ENCODE measurements around the gene SIK2. TPM values are rescaled to one million over a fixed set of nuclear protein-coding genes. Genes with fewer than 3 reads are reported as not detected.

The SIK2 gene
- total RNA-seq, 2 donors from 2014 or later = 5.6 to 6.4 TPM

DNA sequence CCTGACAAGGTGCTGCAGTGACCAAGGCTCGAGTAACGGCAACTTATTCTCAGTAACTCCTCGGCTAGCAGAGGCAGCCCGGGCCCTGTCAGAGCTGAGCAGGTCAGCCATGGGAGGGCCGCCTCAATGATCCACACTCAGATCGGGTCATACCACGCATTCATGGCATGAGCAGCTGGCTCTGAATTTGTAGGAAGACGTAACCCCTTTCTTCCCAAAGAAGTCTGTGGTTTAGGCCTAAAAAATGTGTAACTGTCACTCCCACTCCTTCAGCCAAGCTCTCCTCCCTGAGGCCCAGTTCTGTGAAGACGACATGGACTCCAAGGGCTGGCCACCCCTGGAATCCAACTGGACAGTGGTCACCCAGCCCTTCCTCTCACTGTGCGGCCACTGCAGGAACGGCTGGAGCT lies 133.9 kb downstream of the SIK2 start:
- ATAC-seq (replicated peaks) = no peak
- Mint-ChIP-seq H3K27ac (peak overlapping the region; percentile 46), H3K36me3 (ENCODE audit: low read depth) (peaks cover 28% of the 10 kb centered on the region), H3K27me3 (no peaks in the 10 kb centered on the region), H3K4me3 (no peak overlapping the region), H3K9me3 (no peaks in the 10 kb centered on the region), H3K4me1 (no peaks in the 10 kb centered on the region)

DNA sequence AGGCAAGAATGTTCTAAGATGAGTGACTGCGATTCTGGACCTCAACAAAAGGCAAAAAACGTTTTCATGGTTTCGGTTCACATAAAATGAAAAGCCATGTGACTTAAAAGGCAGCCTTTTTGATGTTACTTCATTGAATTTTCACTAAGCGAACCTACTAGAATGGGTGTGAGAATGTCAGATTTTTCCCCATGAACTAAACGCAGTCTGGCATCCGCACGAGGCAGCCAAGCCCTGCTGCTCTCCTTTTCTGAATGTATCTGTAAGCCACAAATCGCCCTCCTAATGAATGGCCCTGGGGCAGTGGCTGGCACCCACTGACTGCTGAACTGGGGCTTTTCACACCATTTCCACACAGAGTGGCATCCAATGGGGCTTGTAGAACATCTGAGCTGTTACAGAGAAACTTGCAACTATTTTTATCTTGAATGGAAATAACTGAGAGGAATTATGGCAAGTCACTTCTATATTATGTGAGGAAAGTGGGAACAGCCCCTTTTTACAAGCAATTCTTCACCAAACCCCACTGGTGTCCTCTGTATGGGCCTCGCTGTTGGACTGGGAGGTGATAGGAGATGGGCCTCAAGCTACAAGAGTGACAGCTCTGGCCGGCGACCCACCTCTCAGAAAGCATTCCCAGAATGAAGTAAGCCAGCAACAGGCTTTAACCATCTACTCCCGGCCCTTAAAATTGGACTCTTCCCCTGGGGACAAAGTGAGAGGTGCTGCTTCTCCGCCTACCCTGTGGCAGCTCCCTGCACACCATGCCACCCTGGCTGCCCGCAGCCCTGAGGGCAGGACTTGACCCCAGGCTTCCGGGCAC lies 134.6 kb downstream of the SIK2 start:
- Mint-ChIP-seq H3K27ac (peak overlapping the region; percentile 46), H3K9me3 (no peaks in the 10 kb centered on the region), H3K4me3 (no peak overlapping the region), H3K4me1 (no peaks in the 10 kb centered on the region), H3K36me3 (ENCODE audit: low read depth) (peaks cover 34% of the 10 kb centered on the region), H3K27me3 (no peaks in the 10 kb centered on the region)
- no peak for ATAC-seq (replicated peaks)

DNA sequence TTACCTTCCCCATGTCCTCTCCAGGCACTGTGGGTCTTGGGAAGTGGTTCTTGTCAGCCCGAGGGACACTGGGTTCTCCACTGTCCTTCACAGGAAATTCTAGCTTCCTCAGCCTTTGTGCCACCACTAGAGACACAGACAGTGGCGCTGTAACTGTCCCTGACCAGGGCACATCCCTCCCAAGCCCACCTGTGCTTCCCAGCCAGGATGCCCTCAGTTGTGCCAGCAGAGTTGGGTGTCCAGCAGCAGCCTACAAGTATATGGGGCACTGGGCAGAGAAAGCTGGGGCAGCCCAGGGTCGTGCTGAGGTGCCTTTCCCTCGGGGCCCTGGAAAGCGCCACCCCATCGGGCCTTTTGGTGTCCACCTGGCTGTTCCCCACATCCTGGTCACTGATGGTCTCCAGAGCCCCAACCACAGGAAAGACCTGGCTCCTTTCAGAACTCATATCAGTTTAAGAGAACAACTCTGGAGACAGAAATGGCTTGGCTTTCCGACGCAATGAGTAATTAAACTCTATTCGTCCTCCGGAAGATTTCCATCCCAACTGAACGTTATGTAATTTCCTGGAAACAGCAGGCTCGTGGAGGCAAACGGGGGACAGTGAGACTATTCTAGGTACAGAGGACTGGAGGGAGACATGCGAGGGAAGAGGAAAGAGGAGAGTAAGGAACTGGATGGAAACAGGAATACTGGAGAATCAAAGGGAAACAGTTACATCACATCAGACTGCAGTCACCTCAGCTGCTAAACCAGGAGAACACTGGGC lies 135.4 kb downstream of the SIK2 start:
- no peak overlapping the region for H3K4me3 Mint-ChIP-seq
- no peaks in the 10 kb centered on the region for H3K9me3 Mint-ChIP-seq
- H3K27ac Mint-ChIP-seq = peak overlapping the region; percentile 9

DNA sequence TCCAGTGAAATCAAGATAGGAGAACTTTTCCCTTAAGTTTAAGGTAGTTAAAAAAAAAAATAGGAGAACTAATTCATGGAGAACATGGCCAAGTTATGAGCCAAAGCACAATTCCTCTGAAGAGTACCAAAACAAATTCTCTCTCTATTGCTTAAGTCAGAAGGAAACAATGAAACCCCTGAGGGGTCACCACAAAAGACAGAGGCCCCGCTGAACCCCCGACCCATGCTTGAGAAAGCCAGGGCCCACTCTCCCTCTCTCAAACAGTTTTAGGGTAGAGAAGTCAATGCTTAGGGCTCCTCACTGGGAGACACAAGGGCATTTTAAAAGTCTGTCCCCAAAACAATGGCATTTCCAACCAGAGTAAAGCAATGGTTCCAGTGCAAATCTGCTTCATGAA lies 137.1 kb downstream of the SIK2 start:
- ATAC-seq (replicated peaks) = no peak
- no peaks in the 10 kb centered on the region for H3K9me3 Mint-ChIP-seq
- H3K4me1 Mint-ChIP-seq = no peaks in the 10 kb centered on the region
- no peak overlapping the region for H3K4me3 Mint-ChIP-seq
- no peak overlapping the region for H3K27ac Mint-ChIP-seq
- H3K36me3 Mint-ChIP-seq (ENCODE audit: low read depth) = peaks cover 59% of the 10 kb centered on the region
- H3K27me3 Mint-ChIP-seq = no peaks in the 10 kb centered on the region

More for the DNA sequence above, 135.4 kb downstream of the SIK2 start:
- Mint-ChIP-seq H3K4me1 (no peaks in the 10 kb centered on the region), H3K27me3 (no peaks in the 10 kb centered on the region), H3K36me3 (ENCODE audit: low read depth) (peaks cover 42% of the 10 kb centered on the region)
- ATAC-seq (replicated peaks) = no peak

DNA sequence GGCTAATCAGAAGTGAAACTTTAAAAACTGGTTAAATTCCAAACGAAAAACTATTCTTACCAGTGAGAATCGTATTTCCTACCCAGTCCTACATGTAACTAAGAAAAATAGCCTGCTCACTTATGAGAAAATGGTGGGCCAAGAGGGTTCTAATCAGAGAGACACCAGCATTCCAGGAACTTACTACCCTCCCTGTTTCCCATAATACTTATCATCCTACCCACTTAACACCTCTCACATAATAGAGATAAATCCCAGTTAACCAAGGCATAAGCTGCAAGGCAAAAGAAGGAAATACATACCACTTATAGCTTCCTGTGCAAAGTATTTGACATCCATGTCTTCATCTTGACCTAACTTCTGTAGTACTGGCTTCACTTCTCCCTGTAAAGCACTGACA lies 139.5 kb downstream of the SIK2 start:
- ATAC-seq (replicated peaks) = no peak
- H3K9me3 Mint-ChIP-seq = no peaks in the 10 kb centered on the region
- H3K4me3 Mint-ChIP-seq = no peak overlapping the region
- peaks cover 83% of the 10 kb centered on the region for H3K36me3 Mint-ChIP-seq (ENCODE audit: low read depth)
- no peaks in the 10 kb centered on the region for H3K27me3 Mint-ChIP-seq
- H3K4me1 Mint-ChIP-seq = no peaks in the 10 kb centered on the region
- H3K27ac Mint-ChIP-seq = no peak overlapping the region

DNA sequence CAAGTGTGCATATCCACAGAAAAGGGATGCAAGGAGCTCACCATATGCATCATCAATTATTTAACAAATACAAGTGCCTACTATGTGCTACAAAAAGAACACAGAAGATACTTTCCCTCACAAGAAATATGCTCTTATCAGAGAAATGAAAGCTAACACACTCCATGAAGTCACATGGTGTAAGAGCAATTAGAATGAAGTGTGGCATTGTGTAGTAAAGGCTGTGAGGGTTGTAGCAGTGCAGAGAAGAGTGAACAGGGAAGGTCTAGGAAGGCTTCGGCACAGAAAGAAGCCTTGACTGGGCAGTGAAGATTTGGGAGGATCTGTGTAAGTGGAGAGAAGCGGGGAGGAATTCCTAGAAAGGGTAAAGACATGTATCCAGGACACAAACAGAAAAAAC lies 141.5 kb downstream of the SIK2 start:
- Mint-ChIP-seq H3K27me3 (no peaks in the 10 kb centered on the region), H3K4me3 (no peak overlapping the region), H3K4me1 (no peaks in the 10 kb centered on the region), H3K27ac (no peak overlapping the region), H3K9me3 (no peaks in the 10 kb centered on the region), H3K36me3 (ENCODE audit: low read depth) (peaks cover 96% of the 10 kb centered on the region)
- no peak for ATAC-seq (replicated peaks)

DNA sequence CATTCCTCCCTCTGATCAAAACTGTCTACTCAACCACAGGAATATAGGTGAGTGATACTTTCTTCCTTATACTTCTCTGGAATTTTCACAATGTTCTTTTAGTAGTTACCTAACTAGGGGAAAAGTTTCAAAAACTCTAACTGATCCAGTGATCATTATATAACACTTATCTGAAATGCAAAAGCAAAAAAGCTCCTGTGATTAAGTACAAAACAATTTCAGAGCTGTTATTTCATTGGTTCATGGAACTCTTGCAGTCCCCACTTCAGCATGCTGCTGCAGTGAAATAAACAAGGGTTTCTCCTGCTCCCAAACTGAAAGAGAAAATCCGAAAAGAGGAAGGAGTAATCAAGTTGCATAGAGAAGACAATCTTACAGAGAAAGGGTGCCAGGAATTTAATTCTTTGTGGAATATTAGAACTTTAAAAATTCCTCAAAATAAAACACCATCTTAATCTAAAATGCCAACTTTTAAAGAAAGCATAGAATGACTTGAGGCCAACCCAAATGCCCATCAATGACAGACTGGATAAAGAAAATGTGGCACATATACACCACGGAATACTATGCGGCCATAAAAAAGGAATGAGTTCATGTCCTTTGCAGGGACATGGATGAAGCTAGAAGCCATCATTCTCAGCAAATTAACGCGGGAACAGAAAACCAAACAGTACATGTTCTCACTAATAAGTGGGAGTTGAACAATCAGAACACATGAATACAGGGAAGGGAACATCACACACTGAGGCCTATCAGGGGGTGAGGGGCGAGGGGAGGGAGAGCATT lies 143.7 kb downstream of the SIK2 start:
- no peaks in the 10 kb centered on the region for H3K27me3 Mint-ChIP-seq
- no peak overlapping the region for H3K4me3 Mint-ChIP-seq
- no peaks in the 10 kb centered on the region for H3K4me1 Mint-ChIP-seq
- H3K27ac Mint-ChIP-seq = no peak overlapping the region
- ATAC-seq (replicated peaks) = no peak
- H3K36me3 Mint-ChIP-seq (ENCODE audit: low read depth) = peaks cover 100% of the 10 kb centered on the region
- H3K9me3 Mint-ChIP-seq = no peaks in the 10 kb centered on the region

DNA sequence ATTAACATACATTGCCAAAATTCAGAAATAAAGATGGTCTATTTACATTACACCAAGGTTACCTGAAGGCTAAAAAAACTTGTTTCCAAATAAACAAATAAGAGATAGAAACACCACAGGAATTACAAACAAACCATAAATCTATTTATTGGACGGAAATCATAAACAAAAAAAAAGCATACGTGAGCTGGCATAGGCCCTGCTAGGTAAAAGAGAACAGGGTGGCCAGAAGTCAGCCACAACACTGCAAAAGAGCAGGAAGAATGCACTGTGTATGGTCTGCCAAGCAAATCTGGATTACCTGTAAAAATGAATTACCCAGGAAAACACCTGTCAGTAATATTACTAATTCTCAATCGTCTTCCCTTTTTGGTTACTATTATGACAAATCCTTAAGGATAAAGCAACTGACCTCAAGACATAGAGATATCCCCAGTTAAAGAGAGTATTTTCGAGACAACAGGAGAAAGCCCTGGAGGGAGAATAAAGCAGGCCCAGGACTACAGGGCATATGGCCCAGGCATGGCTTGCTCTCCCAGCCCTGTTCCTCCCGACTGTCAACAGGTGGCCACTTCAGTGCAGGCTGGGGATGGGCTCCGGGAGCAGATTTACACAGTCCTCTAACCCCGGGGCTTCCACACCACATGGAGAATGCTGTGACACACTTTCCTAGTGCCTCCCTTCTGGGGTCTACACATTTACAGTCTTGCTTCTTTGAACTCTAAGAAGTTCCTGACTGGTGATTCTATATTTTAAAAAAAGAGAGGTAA lies 146.0 kb downstream of the SIK2 start:
- Mint-ChIP-seq H3K36me3 (ENCODE audit: low read depth) (peaks cover 99% of the 10 kb centered on the region), H3K27me3 (no peaks in the 10 kb centered on the region), H3K4me1 (no peaks in the 10 kb centered on the region), H3K9me3 (no peaks in the 10 kb centered on the region), H3K27ac (peak overlapping the region; percentile 3), H3K4me3 (no peak overlapping the region)
- ATAC-seq (replicated peaks) = no peak

DNA sequence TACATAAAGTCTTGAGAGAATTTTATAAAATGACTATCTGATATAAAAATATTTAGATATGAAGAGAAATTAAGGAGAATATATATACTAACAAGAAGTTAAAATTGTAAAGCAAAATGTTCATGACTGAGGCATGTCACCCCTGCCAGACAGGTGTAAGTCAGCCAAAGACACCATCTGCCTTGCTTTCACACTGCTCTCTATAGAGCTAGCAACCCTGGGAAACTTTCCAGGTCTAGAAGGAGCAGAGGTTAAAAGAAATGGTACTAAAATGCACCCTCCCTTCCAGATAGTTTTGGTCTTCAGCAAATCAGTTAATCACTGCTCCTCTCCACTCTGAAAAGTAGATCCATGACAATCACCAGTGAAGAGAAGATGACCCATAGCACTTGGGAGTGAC lies 147.4 kb downstream of the SIK2 start:
- no peak overlapping the region for H3K4me3 Mint-ChIP-seq
- no peaks in the 10 kb centered on the region for H3K27me3 Mint-ChIP-seq
- H3K9me3 Mint-ChIP-seq = no peaks in the 10 kb centered on the region
- ATAC-seq (replicated peaks) = no peak
- no peak overlapping the region for H3K27ac Mint-ChIP-seq
- H3K36me3 Mint-ChIP-seq (ENCODE audit: low read depth) = peaks cover 99% of the 10 kb centered on the region
- H3K4me1 Mint-ChIP-seq = no peaks in the 10 kb centered on the region

DNA sequence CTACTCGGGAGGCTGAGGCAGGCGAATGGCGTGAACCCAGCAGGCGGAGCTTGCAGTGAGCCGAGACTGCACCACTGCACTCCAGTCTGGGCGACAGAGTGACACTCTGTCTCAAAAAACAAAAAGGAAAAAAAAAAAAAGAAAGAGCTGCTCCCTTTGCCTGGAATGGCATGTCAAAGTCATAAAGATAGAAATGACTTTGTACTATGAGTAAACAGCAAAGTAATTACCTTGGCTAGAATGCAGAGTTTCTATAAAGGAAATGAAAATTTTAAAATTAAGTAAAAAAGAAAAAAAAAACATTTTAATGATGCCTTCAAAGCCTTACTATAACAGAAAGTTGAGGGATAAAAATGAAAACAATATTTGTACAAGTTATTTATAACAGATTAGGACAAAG lies 153.8 kb downstream of the SIK2 start:
- Mint-ChIP-seq H3K27ac (no peak overlapping the region), H3K4me1 (peaks cover 5% of the 10 kb centered on the region), H3K9me3 (no peaks in the 10 kb centered on the region), H3K36me3 (ENCODE audit: low read depth) (peaks cover 99% of the 10 kb centered on the region), H3K27me3 (no peaks in the 10 kb centered on the region), H3K4me3 (no peak overlapping the region)
- no peak for ATAC-seq (replicated peaks)

DNA sequence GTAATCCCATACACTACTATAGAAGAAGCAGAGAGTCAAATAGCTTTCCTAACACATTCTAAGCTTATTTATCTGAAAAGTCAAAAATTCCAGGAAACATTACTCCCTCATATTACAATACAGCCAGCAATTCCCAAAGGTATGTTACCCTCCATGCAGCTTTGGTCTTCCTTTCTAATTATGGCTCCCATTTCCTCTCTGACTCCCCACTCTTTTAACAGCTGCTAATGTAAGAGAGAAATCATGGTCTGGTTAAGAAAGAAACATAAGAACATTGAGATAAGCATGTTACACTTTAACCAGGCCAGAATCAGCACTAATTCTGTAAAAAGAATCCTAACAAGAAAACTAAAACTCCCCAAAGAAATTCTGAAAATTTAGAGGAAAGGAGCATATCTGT lies 157.1 kb downstream of the SIK2 start:
- Mint-ChIP-seq H3K27ac (peak overlapping the region; percentile 23), H3K9me3 (no peaks in the 10 kb centered on the region), H3K4me1 (peaks cover 21% of the 10 kb centered on the region), H3K4me3 (no peak overlapping the region), H3K36me3 (ENCODE audit: low read depth) (peaks cover 100% of the 10 kb centered on the region), H3K27me3 (no peaks in the 10 kb centered on the region)
- no peak for ATAC-seq (replicated peaks)

DNA sequence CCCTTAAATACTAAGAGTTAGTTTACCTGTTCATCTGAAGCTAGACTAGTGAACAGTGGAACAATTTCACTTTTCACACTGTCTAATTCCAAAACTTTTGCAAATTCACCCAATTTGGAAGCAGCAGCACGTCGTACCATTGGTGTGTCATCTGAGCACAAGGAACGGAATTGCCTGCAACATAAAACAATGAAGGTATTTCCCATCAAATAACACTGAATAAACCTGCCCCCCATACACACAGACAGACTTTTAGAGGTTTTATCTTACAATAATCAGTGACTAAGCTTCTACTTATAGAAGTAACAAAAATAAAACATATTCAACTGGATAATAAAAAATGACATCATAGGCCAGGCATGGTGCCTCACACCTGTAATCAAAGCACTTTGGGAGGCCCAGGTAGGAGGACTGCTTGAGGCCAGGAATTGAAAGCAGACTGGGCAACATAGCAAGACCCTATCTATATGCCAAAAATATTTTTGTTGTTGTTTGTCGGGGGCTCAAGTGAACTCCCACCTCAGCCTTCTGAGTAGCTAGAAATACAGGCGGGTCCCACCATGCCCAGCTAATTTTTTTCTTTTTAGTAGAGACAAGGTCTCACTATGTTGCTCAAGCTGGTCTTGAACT lies 157.6 kb downstream of the SIK2 start:
- H3K27ac Mint-ChIP-seq = peak overlapping the region; percentile 23
- H3K27me3 Mint-ChIP-seq = no peaks in the 10 kb centered on the region
- no peak overlapping the region for H3K4me3 Mint-ChIP-seq
- peaks cover 100% of the 10 kb centered on the region for H3K36me3 Mint-ChIP-seq (ENCODE audit: low read depth)
- no peaks in the 10 kb centered on the region for H3K9me3 Mint-ChIP-seq
- H3K4me1 Mint-ChIP-seq = peaks cover 26% of the 10 kb centered on the region
- ATAC-seq (replicated peaks) = no peak

DNA sequence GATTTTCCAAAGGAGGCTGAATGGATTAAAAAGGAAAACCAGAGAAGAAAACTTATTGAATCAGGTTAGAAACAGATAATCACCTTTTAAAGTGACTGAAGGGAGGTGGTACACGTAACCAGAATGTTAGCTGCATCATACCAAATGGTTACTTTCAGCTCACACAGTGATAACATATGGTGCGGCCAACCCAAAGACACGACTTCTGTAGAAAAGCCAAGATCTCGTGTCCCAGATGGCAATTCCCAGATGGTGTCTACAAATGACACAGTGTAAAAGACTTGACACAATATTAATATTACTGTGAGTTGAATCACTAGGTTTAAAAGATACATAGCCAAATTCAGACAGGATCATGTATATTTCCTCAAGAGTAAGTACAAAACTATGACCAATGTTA lies 158.8 kb downstream of the SIK2 start:
- no peak overlapping the region for H3K27ac Mint-ChIP-seq
- H3K9me3 Mint-ChIP-seq = no peaks in the 10 kb centered on the region
- peaks cover 30% of the 10 kb centered on the region for H3K4me1 Mint-ChIP-seq
- no peak for ATAC-seq (replicated peaks)
- peaks cover 100% of the 10 kb centered on the region for H3K36me3 Mint-ChIP-seq (ENCODE audit: low read depth)
- H3K4me3 Mint-ChIP-seq = no peak overlapping the region
- no peaks in the 10 kb centered on the region for H3K27me3 Mint-ChIP-seq

DNA sequence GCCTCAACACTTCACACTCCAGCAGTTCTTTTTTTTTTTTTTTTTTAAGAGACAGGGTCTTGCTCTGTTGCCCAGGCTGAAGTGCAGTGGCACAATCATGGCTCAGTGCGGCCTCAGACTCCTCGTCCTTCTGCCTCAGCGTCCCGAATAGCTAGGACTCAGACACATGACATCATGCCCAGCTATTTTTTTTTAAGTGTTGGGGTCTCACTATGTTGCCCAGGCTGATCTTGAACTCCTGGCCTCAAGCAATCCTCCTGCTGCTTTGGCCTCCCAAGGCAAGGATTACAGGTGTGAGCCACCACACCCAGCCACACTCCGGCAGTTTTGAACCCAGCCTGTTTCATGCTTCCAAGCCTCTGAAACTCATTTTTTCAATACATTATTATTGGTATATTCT lies 160.3 kb downstream of the SIK2 start:
- H3K4me1 Mint-ChIP-seq = peaks cover 35% of the 10 kb centered on the region
- H3K27me3 Mint-ChIP-seq = no peaks in the 10 kb centered on the region
- peak overlapping the region; percentile 15 for H3K27ac Mint-ChIP-seq
- ATAC-seq (replicated peaks) = no peak
- H3K9me3 Mint-ChIP-seq = no peaks in the 10 kb centered on the region
- H3K4me3 Mint-ChIP-seq = peak overlapping the region; percentile 19
- H3K36me3 Mint-ChIP-seq (ENCODE audit: low read depth) = peaks cover 88% of the 10 kb centered on the region

Measured in activated T-helper 17 cell treated with anti-CD3 and anti-CD28 coated beads, Interleukin-2, amount 50 U/mL, for 72 hours (primary cell).